Measurements from ENCODE around the gene ZNRF3. TPM values are rescaled to one million over a fixed set of nuclear protein-coding genes. Genes with fewer than 3 reads are reported as not detected.

The ZNRF3 gene
- total RNA-seq, 1 donor from 2014 or later: 2.0 TPM

GRCh38 chr22:28922540-28923244 lies 39.3 kb downstream of the ZNRF3 start:
- no peak for DNase-seq
- no peaks in the 10 kb centered on the region for H3K36me3 Mint-ChIP-seq (ENCODE audit: low read depth)
- no peak overlapping the region for H3K27ac Mint-ChIP-seq
- intact Hi-C loops (cut with micrococcal nuclease): no loop called here
- peaks cover 66% of the 10 kb centered on the region for H3K27me3 Mint-ChIP-seq
- H3K4me3 Mint-ChIP-seq: no peak overlapping the region
- H3K9me3 Mint-ChIP-seq: no peaks in the 10 kb centered on the region
- H3K4me1 Mint-ChIP-seq: no peaks in the 10 kb centered on the region

- Mint-ChIP-seq H3K27ac (no peak overlapping the region), H3K27me3 (peaks cover 62% of the 10 kb centered on the region), H3K4me1 (no peaks in the 10 kb centered on the region), H3K36me3 (ENCODE audit: low read depth) (no peaks in the 10 kb centered on the region), H3K9me3 (no peaks in the 10 kb centered on the region), H3K4me3 (no peak overlapping the region)
- intact Hi-C loops (cut with micrococcal nuclease): no loop called here
- DNase-seq: no peak
Observed at GRCh38 chr22:28923826-28924732, 40.7 kb downstream of the ZNRF3 start.

- Mint-ChIP-seq H3K27me3 (peaks cover 66% of the 10 kb centered on the region), H3K36me3 (ENCODE audit: low read depth) (no peaks in the 10 kb centered on the region), H3K9me3 (no peaks in the 10 kb centered on the region), H3K4me1 (no peaks in the 10 kb centered on the region), H3K4me3 (no peak overlapping the region), H3K27ac (no peak overlapping the region)
- intact Hi-C loops (cut with micrococcal nuclease): no loop called here
- no peak for DNase-seq
Observed at GRCh38 chr22:28925916-28926315, 42.5 kb downstream of the ZNRF3 start.

- intact Hi-C loops (cut with micrococcal nuclease): no loop called here
- peaks cover 61% of the 10 kb centered on the region for H3K27me3 Mint-ChIP-seq
Observed at GRCh38 chr22:28927630-28928029, 44.3 kb downstream of the ZNRF3 start.

GRCh38 chr22:28929197-28929596 lies 45.8 kb downstream of the ZNRF3 start:
- intact Hi-C loops (cut with micrococcal nuclease): no loop called here
- Mint-ChIP-seq H3K9me3 (no peaks in the 10 kb centered on the region), H3K27me3 (peaks cover 63% of the 10 kb centered on the region), H3K4me3 (no peak overlapping the region), H3K4me1 (no peaks in the 10 kb centered on the region), H3K27ac (no peak overlapping the region), H3K36me3 (ENCODE audit: low read depth) (no peaks in the 10 kb centered on the region)
- DNase-seq: no peak

More at GRCh38 chr22:28927630-28928029, 44.3 kb downstream of the ZNRF3 start:
- no peak overlapping the region for H3K27ac Mint-ChIP-seq
- H3K4me1 Mint-ChIP-seq: no peaks in the 10 kb centered on the region
- no peaks in the 10 kb centered on the region for H3K36me3 Mint-ChIP-seq (ENCODE audit: low read depth)
- no peaks in the 10 kb centered on the region for H3K9me3 Mint-ChIP-seq
- no peak overlapping the region for H3K4me3 Mint-ChIP-seq
- DNase-seq: no peak

- intact Hi-C loops (cut with micrococcal nuclease): no loop called here
- Mint-ChIP-seq H3K9me3 (no peaks in the 10 kb centered on the region), H3K36me3 (ENCODE audit: low read depth) (no peaks in the 10 kb centered on the region), H3K4me1 (no peaks in the 10 kb centered on the region), H3K27ac (no peak overlapping the region), H3K4me3 (no peak overlapping the region), H3K27me3 (peaks cover 63% of the 10 kb centered on the region)
- no peak for DNase-seq
Observed at GRCh38 chr22:28930357-28931007, 47.1 kb downstream of the ZNRF3 start.

GRCh38 chr22:28931844-28932567 lies 48.6 kb downstream of the ZNRF3 start:
- intact Hi-C loops (cut with micrococcal nuclease): no loop called here
- no peaks in the 10 kb centered on the region for H3K4me1 Mint-ChIP-seq
- no peak for DNase-seq
- H3K4me3 Mint-ChIP-seq: no peak overlapping the region
- H3K27me3 Mint-ChIP-seq: peaks cover 70% of the 10 kb centered on the region
- H3K36me3 Mint-ChIP-seq (ENCODE audit: low read depth): no peaks in the 10 kb centered on the region
- H3K27ac Mint-ChIP-seq: no peak overlapping the region
- no peaks in the 10 kb centered on the region for H3K9me3 Mint-ChIP-seq

GRCh38 chr22:28933321-28933720 lies 49.9 kb downstream of the ZNRF3 start:
- H3K4me3 Mint-ChIP-seq: no peak overlapping the region
- intact Hi-C loops (cut with micrococcal nuclease): no loop called here
- H3K36me3 Mint-ChIP-seq (ENCODE audit: low read depth): no peaks in the 10 kb centered on the region
- H3K27me3 Mint-ChIP-seq: peaks cover 71% of the 10 kb centered on the region
- DNase-seq: no peak
- H3K9me3 Mint-ChIP-seq: no peaks in the 10 kb centered on the region
- no peak overlapping the region for H3K27ac Mint-ChIP-seq
- H3K4me1 Mint-ChIP-seq: no peaks in the 10 kb centered on the region

GRCh38 chr22:28934026-28934425 lies 50.7 kb downstream of the ZNRF3 start:
- Mint-ChIP-seq H3K4me1 (no peaks in the 10 kb centered on the region), H3K27me3 (peaks cover 74% of the 10 kb centered on the region), H3K36me3 (ENCODE audit: low read depth) (no peaks in the 10 kb centered on the region), H3K27ac (no peak overlapping the region), H3K9me3 (no peaks in the 10 kb centered on the region), H3K4me3 (no peak overlapping the region)
- DNase-seq: no peak
- intact Hi-C loops (cut with micrococcal nuclease): no loop called here

GRCh38 chr22:28935140-28935539 lies 51.8 kb downstream of the ZNRF3 start:
- Mint-ChIP-seq H3K9me3 (no peaks in the 10 kb centered on the region), H3K36me3 (ENCODE audit: low read depth) (no peaks in the 10 kb centered on the region), H3K4me1 (no peaks in the 10 kb centered on the region), H3K4me3 (no peak overlapping the region), H3K27ac (no peak overlapping the region), H3K27me3 (peaks cover 79% of the 10 kb centered on the region)
- intact Hi-C loops (cut with micrococcal nuclease): no loop called here
- no peak for DNase-seq

GRCh38 chr22:28935713-28936112 lies 52.3 kb downstream of the ZNRF3 start:
- Mint-ChIP-seq H3K27me3 (peaks cover 78% of the 10 kb centered on the region), H3K27ac (no peak overlapping the region)

GRCh38 chr22:28936200-28936599 lies 52.8 kb downstream of the ZNRF3 start:
- peaks cover 79% of the 10 kb centered on the region for H3K27me3 Mint-ChIP-seq
- no peaks in the 10 kb centered on the region for H3K36me3 Mint-ChIP-seq (ENCODE audit: low read depth)
- intact Hi-C loops (cut with micrococcal nuclease): no loop called here
- no peak for DNase-seq
- H3K27ac Mint-ChIP-seq: no peak overlapping the region
- no peaks in the 10 kb centered on the region for H3K4me1 Mint-ChIP-seq
- H3K9me3 Mint-ChIP-seq: no peaks in the 10 kb centered on the region
- H3K4me3 Mint-ChIP-seq: no peak overlapping the region

More at GRCh38 chr22:28935713-28936112, 52.3 kb downstream of the ZNRF3 start:
- intact Hi-C loops (cut with micrococcal nuclease): no loop called here
- Mint-ChIP-seq H3K36me3 (ENCODE audit: low read depth) (no peaks in the 10 kb centered on the region), H3K4me3 (no peak overlapping the region), H3K9me3 (no peaks in the 10 kb centered on the region), H3K4me1 (no peaks in the 10 kb centered on the region)
- no peak for DNase-seq

GRCh38 chr22:28937206-28938025 lies 54.0 kb downstream of the ZNRF3 start:
- intact Hi-C loops (cut with micrococcal nuclease): no loop called here
- no peak overlapping the region for H3K27ac Mint-ChIP-seq
- no peak for DNase-seq

More at GRCh38 chr22:28937206-28938025, 54.0 kb downstream of the ZNRF3 start:
- Mint-ChIP-seq H3K4me3 (no peak overlapping the region), H3K4me1 (no peaks in the 10 kb centered on the region), H3K36me3 (ENCODE audit: low read depth) (no peaks in the 10 kb centered on the region), H3K27me3 (peaks cover 81% of the 10 kb centered on the region), H3K9me3 (no peaks in the 10 kb centered on the region)

All from activated CD4-positive, alpha-beta T cell treated with anti-CD3 and anti-CD28 coated beads, Interleukin-2, amount 10 ng/mL, durations not matched to agents 24 days and 14 days (primary cell).